Measurements from ENCODE around the gene SAFB2.

Gene SAFB2

GRCh38 chr19:5643060-5643459 lies 20.5 kb upstream of the SAFB2 start:
- peaks cover 42% of the 10 kb centered on the region for H3K36me3 ChIP-seq (ENCODE audit: control insufficient read depth, insufficient read depth, low read length)
- H3K4me3 ChIP-seq (replicated peaks; ENCODE audit: low read depth, low read length) = no peak overlapping the region
- TF ChIP-seq, protein P1, sequence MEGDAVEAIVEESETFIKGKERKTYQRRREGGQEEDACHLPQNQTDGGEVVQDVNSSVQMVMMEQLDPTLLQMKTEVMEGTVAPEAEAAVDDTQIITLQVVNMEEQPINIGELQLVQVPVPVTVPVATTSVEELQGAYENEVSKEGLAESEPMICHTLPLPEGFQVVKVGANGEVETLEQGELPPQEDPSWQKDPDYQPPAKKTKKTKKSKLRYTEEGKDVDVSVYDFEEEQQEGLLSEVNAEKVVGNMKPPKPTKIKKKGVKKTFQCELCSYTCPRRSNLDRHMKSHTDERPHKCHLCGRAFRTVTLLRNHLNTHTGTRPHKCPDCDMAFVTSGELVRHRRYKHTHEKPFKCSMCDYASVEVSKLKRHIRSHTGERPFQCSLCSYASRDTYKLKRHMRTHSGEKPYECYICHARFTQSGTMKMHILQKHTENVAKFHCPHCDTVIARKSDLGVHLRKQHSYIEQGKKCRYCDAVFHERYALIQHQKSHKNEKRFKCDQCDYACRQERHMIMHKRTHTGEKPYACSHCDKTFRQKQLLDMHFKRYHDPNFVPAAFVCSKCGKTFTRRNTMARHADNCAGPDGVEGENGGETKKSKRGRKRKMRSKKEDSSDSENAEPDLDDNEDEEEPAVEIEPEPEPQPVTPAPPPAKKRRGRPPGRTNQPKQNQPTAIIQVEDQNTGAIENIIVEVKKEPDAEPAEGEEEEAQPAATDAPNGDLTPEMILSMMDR (IDR thresholded peaks at IDR 0.05; ENCODE audit: insufficient read depth, low read length, poor library complexity, severe bottlenecking) = no peak
- DNase-seq (ENCODE audit: extremely low read depth, insufficient read length) = no peak
- H3K27me3 ChIP-seq (replicated peaks; ENCODE audit: control insufficient read depth, insufficient read depth, low read length) = no peaks in the 10 kb centered on the region

GRCh38 chr19:5642204-5642603 lies 19.6 kb upstream of the SAFB2 start:
- no peak for DNase-seq (ENCODE audit: extremely low read depth, insufficient read length)
- H3K27me3 ChIP-seq (replicated peaks; ENCODE audit: control insufficient read depth, insufficient read depth, low read length) = no peaks in the 10 kb centered on the region
- TF ChIP-seq, protein P1 (IDR thresholded peaks at IDR 0.05; ENCODE audit: insufficient read depth, low read length, poor library complexity, severe bottlenecking) = no peak
- peaks cover 37% of the 10 kb centered on the region for H3K36me3 ChIP-seq (ENCODE audit: control insufficient read depth, insufficient read depth, low read length)
- no peak overlapping the region for H3K4me3 ChIP-seq (replicated peaks; ENCODE audit: low read depth, low read length)

GRCh38 chr19:5641171-5641570 lies 18.6 kb upstream of the SAFB2 start:
- no peak for DNase-seq (ENCODE audit: extremely low read depth, insufficient read length)
- peaks cover 28% of the 10 kb centered on the region for H3K36me3 ChIP-seq (ENCODE audit: control insufficient read depth, insufficient read depth, low read length)

GRCh38 chr19:5637971-5638370 lies 15.4 kb upstream of the SAFB2 start:
- TF ChIP-seq, protein P1 (IDR thresholded peaks at IDR 0.05; ENCODE audit: insufficient read depth, low read length, poor library complexity, severe bottlenecking) = no peak
- Histone ChIP-seq H3K4me3 (replicated peaks; ENCODE audit: low read depth, low read length) (no peak overlapping the region), H3K27me3 (replicated peaks; ENCODE audit: control insufficient read depth, insufficient read depth, low read length) (no peaks in the 10 kb centered on the region), H3K36me3 (ENCODE audit: control insufficient read depth, insufficient read depth, low read length) (peaks cover 14% of the 10 kb centered on the region)
- no peak for DNase-seq (ENCODE audit: extremely low read depth, insufficient read length)

More at GRCh38 chr19:5641171-5641570, 18.6 kb upstream of the SAFB2 start:
- H3K27me3 ChIP-seq (replicated peaks; ENCODE audit: control insufficient read depth, insufficient read depth, low read length) = no peaks in the 10 kb centered on the region
- no peak overlapping the region for H3K4me3 ChIP-seq (replicated peaks; ENCODE audit: low read depth, low read length)
- TF ChIP-seq, protein P1 (IDR thresholded peaks at IDR 0.05; ENCODE audit: insufficient read depth, low read length, poor library complexity, severe bottlenecking) = no peak

DNA sequence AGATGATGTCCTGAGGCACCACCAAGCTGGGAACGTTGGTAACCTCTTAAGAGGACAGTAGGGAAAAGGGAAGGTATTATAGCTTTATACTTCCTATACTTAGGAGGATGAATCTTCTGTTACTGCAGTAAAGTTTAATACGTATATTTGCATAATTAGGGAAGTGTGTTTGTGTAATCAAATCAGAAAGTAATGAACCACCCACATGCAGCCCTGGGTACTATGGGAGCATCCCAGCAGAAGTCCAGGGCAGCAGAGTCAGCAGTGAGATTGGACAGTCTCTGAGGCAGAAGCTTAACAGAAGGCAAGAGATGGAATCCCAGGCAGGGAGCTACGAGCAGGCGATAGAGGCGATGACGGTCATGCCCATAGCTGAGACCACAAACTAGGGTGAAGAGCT lies 12.9 kb upstream of the SAFB2 start:
- Histone ChIP-seq H3K27me3 (replicated peaks; ENCODE audit: control insufficient read depth, insufficient read depth, low read length) (no peaks in the 10 kb centered on the region), H3K4me3 (replicated peaks; ENCODE audit: low read depth, low read length) (no peak overlapping the region), H3K36me3 (ENCODE audit: control insufficient read depth, insufficient read depth, low read length) (peaks cover 7% of the 10 kb centered on the region)
- DNase-seq (ENCODE audit: extremely low read depth, insufficient read length) = no peak
- TF ChIP-seq, protein P1 (IDR thresholded peaks at IDR 0.05; ENCODE audit: insufficient read depth, low read length, poor library complexity, severe bottlenecking) = no peak

DNA sequence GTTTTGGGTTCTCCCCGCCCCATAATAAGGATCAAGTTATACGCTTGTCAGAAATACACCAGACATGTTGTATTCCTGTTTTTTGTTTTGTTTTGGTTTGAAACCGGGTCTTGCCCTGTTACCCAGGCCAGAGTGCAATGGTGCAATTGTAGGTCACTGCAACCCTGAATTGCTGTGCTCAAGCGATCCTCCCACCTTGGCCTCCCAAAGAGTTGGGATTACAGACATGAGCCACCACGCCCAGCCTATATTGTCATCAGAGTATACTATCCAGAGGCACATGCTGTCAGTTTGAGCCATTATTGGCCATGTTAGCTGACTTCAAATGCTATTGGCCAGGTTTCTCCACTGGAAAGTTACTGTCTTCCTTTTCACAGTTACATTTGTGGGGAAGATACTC lies 10.1 kb upstream of the SAFB2 start:
- TF ChIP-seq, protein P1 (IDR thresholded peaks at IDR 0.05; ENCODE audit: insufficient read depth, low read length, poor library complexity, severe bottlenecking) = no peak
- H3K4me3 ChIP-seq (replicated peaks; ENCODE audit: low read depth, low read length) = no peak overlapping the region
- no peaks in the 10 kb centered on the region for H3K27me3 ChIP-seq (replicated peaks; ENCODE audit: control insufficient read depth, insufficient read depth, low read length)
- DNase-seq (ENCODE audit: extremely low read depth, insufficient read length) = no peak
- H3K36me3 ChIP-seq (ENCODE audit: control insufficient read depth, insufficient read depth, low read length) = peaks cover 8% of the 10 kb centered on the region
